ENCODE data around the gene ARMC5.
A peak's percentile ranks its signal among the peaks of the same experiment; 100 is the strongest.

The ARMC5 gene

DNA sequence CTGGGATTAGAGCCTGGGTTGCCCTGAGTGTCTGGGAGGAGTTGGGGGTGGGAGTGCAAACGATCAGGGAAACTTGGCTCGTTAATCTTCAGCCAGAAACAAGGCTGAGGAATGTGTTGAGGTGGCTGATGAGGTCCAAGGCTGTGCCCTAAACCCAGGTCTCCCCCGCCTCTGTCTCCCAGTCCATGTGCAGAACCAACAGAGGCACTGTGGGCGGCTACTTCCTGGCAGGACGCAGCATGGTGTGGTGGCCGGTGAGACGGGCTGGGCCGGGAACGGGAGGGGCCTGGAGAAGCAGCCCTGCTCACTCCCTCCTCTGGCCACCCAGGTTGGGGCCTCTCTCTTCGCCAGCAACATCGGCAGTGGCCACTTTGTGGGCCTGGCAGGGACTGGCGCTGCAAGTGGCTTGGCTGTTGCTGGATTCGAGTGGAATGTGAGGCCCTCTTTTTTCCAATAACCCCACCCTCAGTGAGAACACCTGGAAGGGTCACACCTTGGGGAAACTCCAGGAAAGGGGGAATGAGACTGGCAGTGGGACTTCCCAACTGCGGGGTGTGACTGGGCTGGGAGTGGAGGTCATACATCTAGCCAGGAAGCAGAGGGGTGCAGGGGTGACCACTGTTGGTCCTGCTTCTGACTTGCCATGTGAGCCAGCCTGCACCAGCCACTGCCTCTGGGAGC, 25.3 kb downstream of the ARMC5 start:
- no peak overlapping the region for H3K4me3 ChIP-seq (ENCODE audit: low read depth, low read length)
- in situ Hi-C loops (cut with HindIII; ENCODE audit: low sequenced_read_pairs), result no loop called here
- no peak for TF ChIP-seq CTCF (IDR thresholded peaks at IDR 0.05; ENCODE audit: low read depth, low read length, missing control alignments)
- no peak for DNase-seq (ENCODE audit: low read depth)

- no peak for TF ChIP-seq CTCF (IDR thresholded peaks at IDR 0.05; ENCODE audit: low read depth, low read length, missing control alignments)
- DNase-seq (ENCODE audit: low read depth), result no peak
- in situ Hi-C loops (cut with HindIII; ENCODE audit: low sequenced_read_pairs), result no loop called here
- no peak overlapping the region for H3K4me3 ChIP-seq (ENCODE audit: low read depth, low read length)
Observed at GRCh38 chr16:31485571-31485970, 26.3 kb downstream of the ARMC5 start.

DNA sequence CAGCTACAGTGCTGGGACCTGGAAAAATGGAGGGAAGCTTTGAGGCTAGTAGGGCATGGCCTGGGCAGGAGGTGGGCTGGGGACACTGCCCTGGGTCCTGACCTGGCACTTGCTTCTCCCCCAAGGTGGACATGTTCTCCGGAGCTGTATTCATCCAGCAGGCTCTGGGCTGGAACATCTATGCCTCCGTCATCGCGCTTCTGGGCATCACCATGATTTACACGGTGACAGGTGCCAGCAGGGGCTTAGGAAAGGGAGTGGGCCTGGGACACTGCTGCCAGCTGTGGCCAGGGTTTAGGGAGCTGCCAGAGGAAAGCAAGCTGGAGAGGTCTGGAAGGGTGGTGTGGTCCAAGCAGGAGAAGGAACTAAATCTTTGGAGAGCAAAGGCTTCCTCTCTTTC, 26.7 kb downstream of the ARMC5 start:
- in situ Hi-C loops (cut with HindIII; ENCODE audit: low sequenced_read_pairs), result no loop called here
- no peak for TF ChIP-seq CTCF (IDR thresholded peaks at IDR 0.05; ENCODE audit: low read depth, low read length, missing control alignments)
- DNase-seq (ENCODE audit: low read depth), result no peak
- no peak overlapping the region for H3K4me3 ChIP-seq (ENCODE audit: low read depth, low read length)

DNA sequence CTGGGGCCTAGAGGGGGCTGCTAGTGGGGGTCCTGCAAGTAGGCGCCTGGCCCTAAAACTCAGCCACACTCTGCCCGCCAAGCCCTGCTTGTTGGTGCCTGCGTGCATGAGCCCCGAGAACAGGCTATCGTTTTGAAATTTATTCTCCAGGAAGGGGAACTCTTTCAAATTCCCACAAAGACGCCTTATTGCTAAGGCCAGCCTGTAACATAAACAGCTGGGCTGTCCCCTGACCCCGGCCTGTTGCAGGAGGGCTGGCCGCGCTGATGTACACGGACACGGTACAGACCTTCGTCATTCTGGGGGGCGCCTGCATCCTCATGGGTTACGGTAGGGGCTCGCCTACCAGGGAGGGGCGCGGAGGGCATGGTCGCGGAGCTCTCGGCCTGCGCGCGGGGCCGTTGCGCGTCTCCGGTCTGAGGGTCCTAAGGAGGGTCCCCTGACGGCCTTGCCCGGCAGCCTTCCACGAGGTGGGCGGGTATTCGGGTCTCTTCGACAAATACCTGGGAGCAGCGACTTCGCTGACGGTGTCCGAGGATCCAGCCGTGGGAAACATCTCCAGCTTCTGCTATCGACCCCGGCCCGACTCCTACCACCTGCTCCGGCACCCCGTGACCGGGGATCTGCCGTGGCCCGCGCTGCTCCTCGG, 27.9 kb downstream of the ARMC5 start:
- no peak for DNase-seq (ENCODE audit: low read depth)
- in situ Hi-C loops (cut with HindIII; ENCODE audit: low sequenced_read_pairs), result no loop called here
- no peak for TF ChIP-seq CTCF (IDR thresholded peaks at IDR 0.05; ENCODE audit: low read depth, low read length, missing control alignments)
- H3K4me3 ChIP-seq (ENCODE audit: low read depth, low read length), result peak overlapping the region; percentile 48

DNA sequence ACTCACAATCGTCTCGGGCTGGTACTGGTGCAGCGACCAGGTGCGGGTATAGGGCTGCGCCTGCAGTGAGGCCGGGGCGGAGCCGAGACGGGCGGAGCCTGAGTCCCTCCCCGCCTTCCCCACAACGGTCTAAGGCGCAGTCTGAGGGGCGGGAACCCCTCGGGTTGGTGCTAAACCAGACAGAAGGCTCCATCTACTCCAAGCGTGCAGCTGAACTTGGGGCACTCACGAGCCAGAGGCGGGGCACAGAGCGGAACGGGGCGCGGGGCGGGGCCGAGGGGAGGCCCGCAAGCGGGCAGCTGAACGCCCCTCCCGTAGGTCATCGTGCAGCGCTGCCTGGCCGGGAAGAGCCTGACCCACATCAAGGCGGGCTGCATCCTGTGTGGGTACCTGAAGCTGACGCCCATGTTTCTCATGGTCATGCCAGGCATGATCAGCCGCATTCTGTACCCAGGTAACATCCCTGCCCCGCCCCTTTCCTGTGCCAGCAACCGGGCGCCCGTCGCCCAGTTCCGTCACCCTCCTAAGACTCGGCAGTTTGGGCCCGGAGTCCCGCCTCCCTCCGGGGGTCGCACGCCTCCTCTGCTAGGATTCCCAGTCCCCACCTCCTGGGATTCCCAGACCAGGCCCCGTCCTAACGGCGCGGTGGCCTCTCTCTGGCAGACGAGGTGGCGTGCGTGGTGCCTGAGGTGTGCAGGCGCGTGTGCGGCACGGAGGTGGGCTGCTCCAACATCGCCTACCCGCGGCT, 28.6 kb downstream of the ARMC5 start:
- peak overlapping the region; percentile 48 for H3K4me3 ChIP-seq (ENCODE audit: low read depth, low read length)
- in situ Hi-C loops (cut with HindIII; ENCODE audit: low sequenced_read_pairs), result no loop called here
- no peak for TF ChIP-seq CTCF (IDR thresholded peaks at IDR 0.05; ENCODE audit: low read depth, low read length, missing control alignments)
- DNase-seq (ENCODE audit: low read depth), result no peak

DNA sequence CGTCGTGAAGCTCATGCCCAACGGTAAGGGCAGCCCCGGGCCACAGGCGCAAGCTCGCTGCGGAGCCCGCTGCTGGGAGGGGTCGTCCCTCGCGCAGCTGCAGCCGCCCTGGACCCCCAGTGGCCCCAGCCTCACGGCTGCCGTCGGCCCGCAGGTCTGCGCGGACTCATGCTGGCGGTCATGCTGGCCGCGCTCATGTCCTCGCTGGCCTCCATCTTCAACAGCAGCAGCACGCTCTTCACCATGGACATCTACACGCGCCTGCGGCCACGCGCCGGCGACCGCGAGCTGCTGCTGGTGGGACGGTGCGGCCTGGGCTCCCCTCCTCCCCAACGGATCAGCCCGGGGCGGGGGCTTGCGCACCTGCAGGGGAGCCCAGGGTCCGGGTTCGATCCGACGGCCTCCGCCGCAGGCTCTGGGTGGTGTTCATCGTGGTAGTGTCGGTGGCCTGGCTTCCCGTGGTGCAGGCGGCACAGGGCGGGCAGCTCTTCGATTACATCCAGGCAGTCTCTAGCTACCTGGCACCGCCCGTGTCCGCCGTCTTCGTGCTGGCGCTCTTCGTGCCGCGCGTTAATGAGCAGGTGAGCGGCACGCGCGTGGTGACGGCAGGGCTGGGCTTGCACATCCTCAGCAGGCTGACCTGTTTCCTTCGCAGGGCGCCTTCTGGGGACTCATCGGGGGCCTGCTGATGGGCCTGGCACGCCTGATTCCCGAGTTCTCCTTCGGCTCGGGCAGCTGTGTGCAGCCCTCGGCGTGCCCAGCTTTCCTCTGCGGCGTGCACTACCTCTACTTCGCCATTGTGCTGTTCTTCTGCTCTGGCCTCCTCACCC, 29.4 kb downstream of the ARMC5 start:
- TF ChIP-seq CTCF (IDR thresholded peaks at IDR 0.05; ENCODE audit: low read depth, low read length, missing control alignments), result no peak
- H3K4me3 ChIP-seq (ENCODE audit: low read depth, low read length), result peak overlapping the region; percentile 48
- no peak for DNase-seq (ENCODE audit: low read depth)
- in situ Hi-C loops (cut with HindIII; ENCODE audit: low sequenced_read_pairs), result no loop called here

Measured in astrocyte of the cerebellum (primary cell).